Activated T-cell treated with anti-CD3 and anti-CD28 coated beads, Interleukin-2, amount 50 U/mL, for 72 hours (primary cell): ENCODE results near the gene PALLD. TPM values are rescaled to one million over a fixed set of nuclear protein-coding genes. Genes with fewer than 3 reads are reported as not detected.

Experiments
- ATAC-seq, 2 donors: fragments of 150-1000 bp; cut with Tn5 transposase; replicated peaks in 1 of 2; 2 replicates each; pipeline ENCODE4 v1.10.0; 2021; ENCODE audit warnings: moderate library complexity in 2 of 2, mild to moderate bottlenecking in 1 of 2
- DNase-seq, 2 donors: peaks; one replicate each; pipeline ENCODE4 v3.0.0; 2021 to 2022; ENCODE audit warnings: mixed read lengths in 1 of 2
- H3K27ac Mint-ChIP-seq: one replicate; pipeline ENCODE4 v1.8.0; 2022; ENCODE audit warnings: mild to moderate bottlenecking, moderate library complexity, mixed read lengths
- H3K27me3 Mint-ChIP-seq: one replicate; pipeline ENCODE4 v1.8.0; 2022; ENCODE audit warnings: low read depth, mixed read lengths
- H3K36me3 Mint-ChIP-seq, 2 donors: one replicate each; pipeline ENCODE4 v1.8.0; 2022; ENCODE audit warnings: mixed read lengths in 2 of 2, mild to moderate bottlenecking in 1 of 2; ENCODE audit not compliant: insufficient read depth in 2 of 2
- H3K4me1 Mint-ChIP-seq: one replicate; pipeline ENCODE4 v1.8.0; 2022; ENCODE audit warnings: low read depth, mixed read lengths
- H3K4me3 Mint-ChIP-seq, 2 donors: one replicate each; pipeline ENCODE4 v1.8.0; 2022; ENCODE audit warnings: mild to moderate bottlenecking in 2 of 2, mixed read lengths in 2 of 2, moderate library complexity in 2 of 2
- H3K9me3 Mint-ChIP-seq, 2 donors: one replicate each; pipeline ENCODE4 v1.8.0; 2022; ENCODE audit warnings: mixed read lengths in 2 of 2
- total RNA-seq, 2 donors: library from RNA; stranded (reverse); gene quantifications; one replicate each; pipeline ENCODE4 v1.2.3, GENCODE V29; 2022

PALLD gene
- total RNA-seq, 2 donors from 2014 or later, result 13.5 to 16.7 TPM

GRCh38 chr4:168683595-168683994, 186.7 kb downstream of the PALLD start:
- Mint-ChIP-seq H3K4me1 (no peaks in the 10 kb centered on the region), H3K36me3 (no peaks in the 10 kb centered on the region), H3K9me3 (no peaks in the 10 kb centered on the region), H3K27me3 (peaks cover 12% of the 10 kb centered on the region), H3K4me3 (no peak overlapping the region), H3K27ac (peak overlapping the region; percentile 41)
- ATAC-seq (no peak), DNase-seq (no peak)

DNA sequence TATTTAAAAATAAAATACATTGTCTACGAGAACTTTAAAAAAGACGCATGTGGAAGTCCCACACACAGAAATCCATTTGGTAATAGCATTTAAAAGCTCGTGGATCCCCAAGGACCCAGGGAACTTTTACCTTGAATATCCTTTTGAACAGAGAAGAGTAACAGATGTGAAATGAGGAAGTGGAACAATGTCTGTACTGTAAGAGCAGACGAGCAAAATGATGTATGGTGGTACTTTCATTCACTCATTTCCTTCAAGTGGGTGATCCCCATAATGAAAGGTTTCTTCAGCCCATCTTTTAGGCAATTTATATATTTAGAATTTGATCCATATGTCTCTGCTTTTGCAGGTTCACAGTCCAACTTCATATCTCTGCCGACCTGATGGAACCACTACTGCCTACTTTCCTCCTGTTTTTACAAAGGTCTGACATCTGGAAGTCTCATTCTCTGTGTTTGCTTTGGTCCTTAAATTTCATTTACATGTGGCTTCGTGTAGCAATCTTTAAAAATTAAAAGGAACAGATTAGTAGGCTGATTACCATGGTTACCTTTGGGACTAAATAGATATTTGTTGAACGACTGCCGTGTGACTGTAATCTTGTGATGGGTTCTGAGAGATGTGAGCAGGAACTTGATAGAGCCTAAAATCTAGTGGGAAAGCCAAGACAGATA, 188.4 kb downstream of the PALLD start:
- Mint-ChIP-seq H3K36me3 (no peaks in the 10 kb centered on the region), H3K4me3 (no peak overlapping the region), H3K9me3 (no peaks in the 10 kb centered on the region), H3K27ac (no peak overlapping the region), H3K4me1 (no peaks in the 10 kb centered on the region), H3K27me3 (peaks cover 12% of the 10 kb centered on the region)
- DNase-seq, result no peak
- ATAC-seq, result no peak

DNA sequence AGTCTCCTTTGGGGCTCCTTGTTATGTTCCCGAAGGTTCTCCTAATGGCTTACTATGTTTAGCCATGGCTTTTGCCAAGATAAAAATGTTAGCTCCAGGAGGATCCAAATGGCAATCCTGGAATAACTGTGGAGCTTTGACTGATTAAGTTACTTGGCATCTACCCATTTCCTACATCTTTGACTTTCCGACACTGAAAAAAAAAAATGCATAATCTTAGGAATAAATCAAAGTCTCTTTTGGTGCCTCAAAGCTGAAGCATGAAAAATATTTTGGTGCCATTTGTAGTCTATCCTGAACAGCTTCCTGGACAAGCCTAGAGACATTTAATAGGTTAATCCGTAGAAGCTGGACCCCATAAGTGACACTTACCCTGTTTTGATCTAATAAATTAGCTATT, 191.7 kb downstream of the PALLD start:
- no peak for ATAC-seq
- Mint-ChIP-seq H3K9me3 (no peaks in the 10 kb centered on the region), H3K4me1 (no peaks in the 10 kb centered on the region)

DNA sequence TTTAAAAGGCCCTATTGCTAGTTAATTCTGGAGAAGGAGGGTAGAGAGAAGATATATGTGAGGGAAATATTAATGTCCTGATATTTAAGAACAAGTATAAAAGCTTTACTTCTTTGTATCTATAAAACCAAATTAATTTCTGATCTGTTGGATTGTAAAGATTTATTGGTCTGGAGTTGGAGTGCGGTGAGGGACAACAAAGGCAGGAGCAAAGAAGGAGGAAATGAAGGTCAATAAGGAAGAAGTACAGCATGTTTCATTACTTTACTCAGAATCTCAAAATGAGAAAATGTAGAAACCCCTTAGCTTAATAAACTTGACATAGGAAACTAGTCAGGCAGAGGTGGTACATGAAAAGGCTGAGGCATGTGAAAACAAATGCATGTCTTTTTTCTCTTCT, 192.9 kb downstream of the PALLD start:
- no peak for DNase-seq
- Mint-ChIP-seq H3K27ac (no peak overlapping the region), H3K4me1 (no peaks in the 10 kb centered on the region), H3K36me3 (no peaks in the 10 kb centered on the region), H3K27me3 (peaks cover 20% of the 10 kb centered on the region), H3K9me3 (no peaks in the 10 kb centered on the region), H3K4me3 (no peak overlapping the region)
- ATAC-seq, result no peak

More for the DNA sequence above, 191.7 kb downstream of the PALLD start:
- Mint-ChIP-seq H3K36me3 (no peaks in the 10 kb centered on the region), H3K4me3 (no peak overlapping the region), H3K27me3 (peaks cover 20% of the 10 kb centered on the region), H3K27ac (no peak overlapping the region)
- DNase-seq, result no peak

GRCh38 chr4:168690199-168690598, 193.3 kb downstream of the PALLD start:
- H3K9me3 Mint-ChIP-seq, result no peaks in the 10 kb centered on the region
- no peak for ATAC-seq
- no peak overlapping the region for H3K27ac Mint-ChIP-seq
- H3K27me3 Mint-ChIP-seq, result peaks cover 20% of the 10 kb centered on the region
- no peaks in the 10 kb centered on the region for H3K36me3 Mint-ChIP-seq
- H3K4me3 Mint-ChIP-seq, result no peak overlapping the region
- no peak for DNase-seq
- no peaks in the 10 kb centered on the region for H3K4me1 Mint-ChIP-seq

GRCh38 chr4:168691631-168692369, 194.9 kb downstream of the PALLD start:
- ATAC-seq (no peak), DNase-seq (no peak)
- H3K27me3 Mint-ChIP-seq, result peaks cover 21% of the 10 kb centered on the region
- H3K4me1 Mint-ChIP-seq, result no peaks in the 10 kb centered on the region
- no peak overlapping the region for H3K27ac Mint-ChIP-seq
- no peaks in the 10 kb centered on the region for H3K36me3 Mint-ChIP-seq
- no peaks in the 10 kb centered on the region for H3K9me3 Mint-ChIP-seq
- no peak overlapping the region for H3K4me3 Mint-ChIP-seq

- Mint-ChIP-seq H3K9me3 (no peaks in the 10 kb centered on the region), H3K4me1 (no peaks in the 10 kb centered on the region), H3K27ac (no peak overlapping the region), H3K36me3 (no peaks in the 10 kb centered on the region), H3K27me3 (peaks cover 27% of the 10 kb centered on the region), H3K4me3 (no peak overlapping the region)
- ATAC-seq, result no peak
- DNase-seq, result no peak
Observed at GRCh38 chr4:168693750-168694490, 197.1 kb downstream of the PALLD start.

DNA sequence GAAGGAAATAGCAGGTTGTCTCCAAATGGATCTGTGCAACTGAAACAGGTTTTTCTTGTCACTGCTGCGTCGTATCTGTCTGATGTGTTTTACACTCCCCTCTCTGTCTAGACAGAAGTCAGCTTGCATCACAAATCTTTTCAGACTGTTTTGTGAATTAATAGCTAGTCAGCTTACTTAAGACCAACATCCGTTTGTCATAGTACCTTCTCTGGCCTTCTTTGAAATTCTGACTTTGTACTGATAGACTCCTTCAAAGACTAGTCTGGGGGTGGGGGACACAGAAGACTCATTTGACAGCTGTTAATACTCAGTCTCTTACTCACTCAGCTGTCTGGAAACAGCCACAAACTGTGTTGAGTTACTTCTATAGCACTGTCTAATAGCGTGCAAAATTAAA, 197.8 kb downstream of the PALLD start:
- H3K36me3 Mint-ChIP-seq, result no peaks in the 10 kb centered on the region
- H3K27ac Mint-ChIP-seq, result no peak overlapping the region
- ATAC-seq (no peak), DNase-seq (no peak)
- no peak overlapping the region for H3K4me3 Mint-ChIP-seq
- H3K27me3 Mint-ChIP-seq, result peaks cover 27% of the 10 kb centered on the region
- H3K4me1 Mint-ChIP-seq, result no peaks in the 10 kb centered on the region
- H3K9me3 Mint-ChIP-seq, result no peaks in the 10 kb centered on the region

- ATAC-seq (no peak), DNase-seq (no peak)
- no peaks in the 10 kb centered on the region for H3K4me1 Mint-ChIP-seq
- peaks cover 27% of the 10 kb centered on the region for H3K27me3 Mint-ChIP-seq
- no peak overlapping the region for H3K4me3 Mint-ChIP-seq
- H3K27ac Mint-ChIP-seq, result no peak overlapping the region
- H3K9me3 Mint-ChIP-seq, result no peaks in the 10 kb centered on the region
- H3K36me3 Mint-ChIP-seq, result no peaks in the 10 kb centered on the region
Observed at GRCh38 chr4:168695288-168695687, 198.4 kb downstream of the PALLD start.

- Mint-ChIP-seq H3K27me3 (peaks cover 27% of the 10 kb centered on the region), H3K27ac (no peak overlapping the region), H3K4me1 (no peaks in the 10 kb centered on the region), H3K9me3 (no peaks in the 10 kb centered on the region), H3K4me3 (no peak overlapping the region), H3K36me3 (no peaks in the 10 kb centered on the region)
- ATAC-seq (no peak), DNase-seq (no peak)
Observed at GRCh38 chr4:168696280-168696679, 199.4 kb downstream of the PALLD start.

DNA sequence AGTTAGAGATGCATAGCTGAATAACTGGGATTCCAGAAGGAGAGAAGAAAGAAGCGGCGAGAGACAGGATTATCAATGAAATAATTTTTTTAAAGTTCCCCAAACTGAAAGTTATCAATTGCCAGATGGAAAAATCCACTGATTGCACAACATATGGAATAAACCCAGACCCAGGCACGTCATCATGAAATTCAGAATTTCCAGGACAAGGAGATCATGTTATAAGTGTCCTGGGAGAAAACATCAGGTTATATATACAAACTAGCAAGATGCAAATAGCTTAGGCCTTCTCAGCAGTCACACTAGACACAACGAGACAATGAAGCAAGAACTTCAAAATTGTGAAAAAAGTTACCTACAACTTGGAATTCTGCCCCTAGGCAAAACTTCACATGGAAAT, 200.0 kb downstream of the PALLD start:
- ATAC-seq, result no peak
- no peaks in the 10 kb centered on the region for H3K4me1 Mint-ChIP-seq
- H3K4me3 Mint-ChIP-seq, result no peak overlapping the region
- no peak overlapping the region for H3K27ac Mint-ChIP-seq
- no peaks in the 10 kb centered on the region for H3K36me3 Mint-ChIP-seq
- no peak for DNase-seq
- H3K9me3 Mint-ChIP-seq, result no peaks in the 10 kb centered on the region
- H3K27me3 Mint-ChIP-seq, result peaks cover 27% of the 10 kb centered on the region

GRCh38 chr4:168699224-168699878, 202.5 kb downstream of the PALLD start:
- Mint-ChIP-seq H3K27me3 (peaks cover 18% of the 10 kb centered on the region), H3K27ac (no peak overlapping the region), H3K4me1 (no peaks in the 10 kb centered on the region), H3K36me3 (no peaks in the 10 kb centered on the region), H3K9me3 (no peaks in the 10 kb centered on the region), H3K4me3 (no peak overlapping the region)
- DNase-seq (no peak), ATAC-seq (no peak)

DNA sequence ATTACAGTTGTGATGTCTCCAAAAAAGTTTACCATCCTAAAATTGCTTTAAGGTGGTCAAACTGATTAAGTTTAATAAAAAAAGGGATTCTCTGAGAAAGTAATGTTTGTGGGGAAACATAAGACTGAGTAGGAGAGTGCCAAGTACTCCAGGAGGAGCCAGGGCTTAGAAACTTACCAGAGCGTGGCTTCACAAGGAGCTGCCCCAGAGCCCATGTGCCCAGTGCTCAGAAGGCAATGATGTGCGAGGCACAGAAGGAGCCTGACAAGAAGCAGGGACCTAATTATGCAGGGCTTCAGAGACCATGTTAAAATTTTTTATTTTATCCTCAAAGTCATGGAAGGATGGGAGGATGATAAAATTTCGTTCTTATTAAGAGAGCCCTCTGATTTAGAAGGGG, 204.2 kb downstream of the PALLD start:
- Mint-ChIP-seq H3K36me3 (no peaks in the 10 kb centered on the region), H3K4me1 (no peaks in the 10 kb centered on the region), H3K27ac (no peak overlapping the region), H3K27me3 (peaks cover 18% of the 10 kb centered on the region), H3K9me3 (no peaks in the 10 kb centered on the region), H3K4me3 (no peak overlapping the region)
- no peak for ATAC-seq
- DNase-seq, result no peak
